Endothelial cell of umbilical vein (primary cell): ENCODE results near the gene MEX3C. TPM values are rescaled to one million over a fixed set of nuclear protein-coding genes. Genes with fewer than 3 reads are reported as not detected.

ENCODE experiments used
- BruUV-seq: library from RNA; stranded (reverse); fragments of 400-500 nt; replicated peaks from 2 replicates; lab custom pipeline; 2021; lab: Mats Ljungman, UMichigan
- CTCF ChIA-PET: fragments of 300-600, 350-600 bp; sonication (Branson Sonifier 250); formaldehyde crosslinking; loops from one replicate; lab custom pipeline; 2021; ENCODE audit warnings: antibody characterized with exemption, inconsistent platforms; lab: Charles Lee
- POLR2A ChIA-PET: fragments of 300-600, 350-600 bp; sonication (Branson Sonifier 250); formaldehyde crosslinking; loops from one replicate; lab custom pipeline; 2021; ENCODE audit warnings: antibody characterized with exemption, inconsistent platforms; lab: Charles Lee
- DNase-seq: peaks from one replicate; pipeline ENCODE4 v3.0.0-alpha.2; 2011; ENCODE audit warnings: low read depth, low spot score
- FAIRE-seq: peaks from 2 replicates; lab custom pipeline; 2011; peaks lifted over from hg19 to GRCh38; lab: Jason Lieb, UNC
- H2AFZ ChIP-seq: 2 replicates; pipeline ENCODE4 v1.6.0; 2012; ENCODE audit warnings: low read depth, low read length, control low read depth, inconsistent platforms
- H3K27ac ChIP-seq: 2 replicates; pipeline ENCODE4 v1.5.1; 2011; ENCODE audit warnings: low read depth, mild to moderate bottlenecking, control low read depth, low read length, moderate library complexity; ENCODE audit not compliant: insufficient read depth
- H3K27me3 ChIP-seq, 2 experiments: 2 replicates each; pipeline versions ENCODE4 v1.6.0 to v1.6.1; 2011; ENCODE audit warnings: low read length in 2 of 2, mixed read lengths in 1 of 2; ENCODE audit not compliant: control insufficient read depth in 2 of 2, insufficient read depth in 2 of 2
- H3K36me3 ChIP-seq, 2 experiments: 2 replicates in 1 of 2; 3 replicates in 1 of 2; pipeline ENCODE4 v1.5.1; 2011; ENCODE audit warnings: low read length in 2 of 2, mild to moderate bottlenecking in 1 of 2, moderate library complexity in 1 of 2; ENCODE audit not compliant: control insufficient read depth in 2 of 2, insufficient read depth in 2 of 2; ENCODE audit errors: extremely low read depth in 1 of 2
- H3K4me1 ChIP-seq: 3 replicates; pipeline ENCODE4 v1.5.1; 2011; ENCODE audit warnings: mild to moderate bottlenecking, low read length; ENCODE audit not compliant: control insufficient read depth, insufficient read depth; ENCODE audit errors: extremely low read depth
- H3K4me2 ChIP-seq: 2 replicates; pipeline ENCODE4 v1.6.1; 2011; ENCODE audit warnings: low read length, control low read depth, mixed read lengths; ENCODE audit not compliant: insufficient read depth
- H3K4me3 ChIP-seq, 3 experiments: fragments of 200-600 bp in 1 of 3; sonication (generic), shearing (Covaris generic) in 1 of 3; replicated peaks in 1 of 3; 2 replicates each; pipeline ENCODE4 v1.5.1; 2011 to 2016; ENCODE audit warnings: control low read depth in 3 of 3, low read length in 3 of 3, mild to moderate bottlenecking in 2 of 3, inconsistent platforms in 1 of 3, low read depth in 1 of 3, moderate library complexity in 1 of 3; ENCODE audit not compliant: insufficient read depth in 1 of 3
- H3K79me2 ChIP-seq: 2 replicates; pipeline ENCODE4 v1.6.0; 2012; ENCODE audit warnings: low read length, inconsistent platforms; ENCODE audit not compliant: control insufficient read depth, insufficient read depth
- H3K9ac ChIP-seq: replicated peaks from 2 replicates; pipeline ENCODE3; 2011; ENCODE audit warnings: low read length, control low read depth; ENCODE audit not compliant: insufficient read depth; ENCODE audit errors: extremely low read depth
- H3K9me1 ChIP-seq: replicated peaks from 3 replicates; pipeline ENCODE4 v1.6.0; 2011; ENCODE audit warnings: mild to moderate bottlenecking, low read length; ENCODE audit not compliant: control insufficient read depth, insufficient read depth; ENCODE audit errors: extremely low read depth
- H3K9me3 ChIP-seq: replicated peaks from 2 replicates; pipeline ENCODE4 v1.5.1; 2012; ENCODE audit warnings: low read length, inconsistent platforms; ENCODE audit not compliant: control insufficient read depth, insufficient read depth
- H4K20me1 ChIP-seq: replicated peaks from 2 replicates; pipeline ENCODE3; 2011; ENCODE audit warnings: mild to moderate bottlenecking, low read length; ENCODE audit not compliant: control insufficient read depth, insufficient read depth; ENCODE audit errors: extremely low read depth
- EZH2 ChIP-seq: IDR thresholded peaks from 2 replicates; pipeline ENCODE4 v1.6.1; 2012; ENCODE audit warnings: borderline replicate concordance, low read depth, mild to moderate bottlenecking, moderate library complexity, low read length, inconsistent platforms; ENCODE audit not compliant: severe bottlenecking
- FOS ChIP-seq: IDR thresholded peaks from 2 replicates; pipeline ENCODE4 v1.6.1; 2011; ENCODE audit warnings: mild to moderate bottlenecking, low read length, moderate library complexity, borderline replicate concordance; ENCODE audit not compliant: insufficient read depth
- GATA2 ChIP-seq: IDR thresholded peaks from 2 replicates; pipeline ENCODE4 v1.7.0; 2011; ENCODE audit warnings: low read depth, mild to moderate bottlenecking, moderate library complexity, mixed read lengths, low read length; ENCODE audit not compliant: insufficient read length, insufficient read depth
- JUN ChIP-seq: IDR thresholded peaks from 2 replicates; pipeline ENCODE4 v1.6.1; 2011; ENCODE audit warnings: borderline replicate concordance, low read depth; ENCODE audit not compliant: insufficient read length, insufficient read depth
- POLR2A ChIP-seq: IDR thresholded peaks from 2 replicates; pipeline ENCODE4 v1.6.1; 2012; ENCODE audit warnings: low read depth, mild to moderate bottlenecking, control low read depth, low read length
- dilution Hi-C: fragments of 300-500 bp; cut with MboI; formaldehyde crosslinking; loops from one replicate; pipeline ENCODE4 v1.15.0; 2019; ENCODE audit warnings: low sequenced_read_pairs; ENCODE audit not compliant: extremely low pct_ligation_motif_present
- intact Hi-C: fragments of 100-400 bp; cut with micrococcal nuclease; formaldehyde crosslinking; loops from one replicate; pipeline ENCODE4 v1.10.0; 2022
- polyA plus RNA-seq, 4 experiments: library from polyadenylated mRNA; depleted of rRNA in 3 of 4; stranded (reverse) in 3 of 4; unstranded in 1 of 4; fragments of >200 nt; gene quantifications; 2 replicates each; pipeline versions ENCODE4 v1.2.1 to v1.2.3, GENCODE V29; 2011 to 2012; ENCODE audit warnings: missing spikeins in 1 of 4
- total RNA-seq: library from RNA; stranded (reverse); gene quantifications from 2 replicates; pipeline ENCODE4 v1.2.3, GENCODE V29; 2021
- TF ChIP-seq, protein P1 (sequence below): IDR thresholded peaks from 2 replicates; pipeline ENCODE4 v1.6.1; 2011; ENCODE audit not compliant: insufficient read depth, insufficient read length

Gene MEX3C
- total and polyA plus RNA-seq, 2 donors (not counting 3 experiments of a cell fraction or from before 2014, with no cell fraction given), result 23.4 to 45.7 TPM

DNA sequence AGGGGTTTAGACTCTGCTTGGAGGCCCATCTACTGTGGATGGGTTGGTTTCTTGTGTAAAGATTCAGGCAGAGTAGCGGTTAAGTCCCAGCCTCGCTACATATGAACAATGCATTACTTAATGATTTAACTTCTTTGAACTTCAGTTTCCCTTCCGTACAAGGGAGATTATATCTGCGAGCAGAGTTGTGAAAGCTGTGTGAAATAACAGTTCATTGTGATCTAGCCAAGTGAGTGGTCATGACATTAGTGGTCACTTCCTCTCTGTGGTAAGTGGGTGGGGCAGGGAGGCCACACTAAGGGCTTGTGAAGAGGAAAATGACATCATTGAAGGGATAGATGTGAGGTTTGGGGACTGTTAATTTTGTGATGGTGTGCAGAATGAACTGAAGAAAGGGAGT, 14.1 kb upstream of the MEX3C start:
- Histone ChIP-seq H4K20me1 (no peaks in the 10 kb centered on the region), H3K4me3 (no peak overlapping the region), H3K27ac (peak overlapping the region; percentile 39), H3K27me3 (no peaks in the 10 kb centered on the region), H2AFZ (no peak overlapping the region), H3K9ac (no peak overlapping the region), H3K9me1 (no peaks in the 10 kb centered on the region), H3K79me2 (no peaks in the 10 kb centered on the region), H3K9me3 (no peaks in the 10 kb centered on the region), H3K4me1 (peaks cover 10% of the 10 kb centered on the region), H3K4me2 (peak overlapping the region; percentile 33), H3K36me3 (no peaks in the 10 kb centered on the region)
- peak; percentile 90 for FAIRE-seq
- ChIA-PET POLR2A (no interaction called here), CTCF (no interaction called here)
- dilution Hi-C loops, result no loop called here
- no TSS peak for BruUV-seq
- TF ChIP-seq FOS (peak; percentile 56), JUN (peak; percentile 53), POLR2A (no peak), GATA2 (peak; percentile 97)
- TF ChIP-seq, protein P1, sequence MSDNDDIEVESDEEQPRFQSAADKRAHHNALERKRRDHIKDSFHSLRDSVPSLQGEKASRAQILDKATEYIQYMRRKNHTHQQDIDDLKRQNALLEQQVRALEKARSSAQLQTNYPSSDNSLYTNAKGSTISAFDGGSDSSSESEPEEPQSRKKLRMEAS, result no peak
- peak; percentile 83 for DNase-seq
- intact Hi-C loops, result loop anchor here (1.0 kb wide), 1 partner anchor 13 kb away; no protein-coding TSS in a partner anchor

DNA sequence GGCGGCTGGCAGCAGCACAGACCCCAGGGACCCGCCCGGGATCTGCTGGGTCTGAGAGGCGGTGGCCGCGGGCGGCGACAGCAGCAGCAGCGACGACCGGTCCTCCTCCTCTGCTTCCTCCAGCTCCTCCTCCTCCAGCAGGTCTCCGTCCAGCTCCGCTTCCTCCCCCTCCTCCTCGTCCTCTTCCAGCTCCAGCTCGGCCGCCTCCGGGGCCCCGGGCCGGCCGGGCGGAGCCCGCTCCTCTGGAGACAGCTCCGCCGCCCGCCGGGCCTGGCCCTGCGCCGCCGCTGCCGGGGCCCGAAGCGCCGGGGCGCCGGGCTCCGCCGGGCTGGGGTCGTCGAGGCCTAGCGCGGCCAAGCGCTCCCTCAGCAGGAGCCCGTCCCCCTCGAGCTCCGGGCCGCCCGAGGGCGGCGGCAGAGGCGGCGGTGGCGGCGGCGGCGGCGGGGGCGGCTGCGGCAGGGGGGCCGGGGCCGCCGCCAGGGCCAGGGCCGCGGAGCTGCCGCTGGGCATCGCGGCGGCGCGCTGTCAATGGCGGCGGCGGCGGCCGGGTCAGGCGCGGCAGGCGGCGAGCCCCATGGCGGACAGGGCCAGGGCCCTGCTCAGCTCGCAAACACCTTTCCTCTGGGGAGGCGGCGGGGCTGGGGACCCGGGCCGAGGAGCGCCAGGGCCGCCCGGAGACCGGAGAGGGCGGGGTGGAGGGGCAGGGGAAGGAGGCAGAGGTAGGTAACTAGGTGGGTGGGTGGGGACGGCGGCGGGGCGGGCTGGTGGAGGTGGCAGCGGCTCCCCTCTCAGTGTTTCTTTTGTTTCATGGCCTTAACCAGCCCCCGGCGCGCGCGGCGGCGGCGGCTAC, 445 bp downstream of the MEX3C start:
- BruUV-seq, result no TSS peak
- Histone ChIP-seq H3K4me3 (peak overlapping the region; percentile 65 to 95 (median 95)), H3K9me1 (peaks cover 3% of the 10 kb centered on the region), H4K20me1 (peaks cover 9% of the 10 kb centered on the region), H2AFZ (peak overlapping the region; percentile 52), H3K27me3 (no peaks in the 10 kb centered on the region), H3K36me3 (no peaks in the 10 kb centered on the region), H3K27ac (peak overlapping the region; percentile 91), H3K4me2 (peak overlapping the region; percentile 97), H3K9ac (peak overlapping the region; percentile 98), H3K79me2 (peaks cover 48% of the 10 kb centered on the region), H3K4me1 (peaks cover 29% of the 10 kb centered on the region), H3K9me3 (no peaks in the 10 kb centered on the region)
- ChIA-PET POLR2A (interaction anchor here (1.0 to 1.6 kb wide), 2 partner anchors 167 to 318 kb away, joined by 4 to 7 read pairs; partner anchors contain the start of genes ME2 and SMAD4), CTCF (interaction anchor here (0.8 to 1.7 kb wide), 2 partner anchors 87 to 327 kb away, joined by 3 to 6 read pairs; no protein-coding TSS in a partner anchor)
- intact Hi-C loops, result loop anchor here (1.0 to 5.0 kb wide), 6 partner anchors 115 to 915 kb away; partner anchors contain the start of genes ELAC1, MBD1, SKA1 and SMAD4
- FAIRE-seq, result no peak
- DNase-seq, result peak; percentile 53
- dilution Hi-C loops, result no loop called here
- no peak for TF ChIP-seq FOS
- TF ChIP-seq EZH2, result no peak
- TF ChIP-seq JUN, result no peak
- no peak for TF ChIP-seq GATA2
- no peak for TF ChIP-seq POLR2A
